ENCODE data around the gene PQBP1. TPM values are rescaled to one million over a fixed set of nuclear protein-coding genes. Genes with fewer than 3 reads are reported as not detected.

The PQBP1 gene
- total RNA-seq, 1 experiment from 2014 or later: 74.5 TPM

- Histone ChIP-seq H3K27ac (no peak overlapping the region), H3K4me3 (no peak overlapping the region), H3K4me1 (replicated peaks) (no peaks in the 10 kb centered on the region), H3K9me3 (replicated peaks) (no peaks in the 10 kb centered on the region), H3K36me3 (peaks cover 19% of the 10 kb centered on the region), H3K27me3 (replicated peaks) (no peaks in the 10 kb centered on the region)
- DNase-seq (ENCODE audit: low read depth in 1 of 2, low spot score in 2 of 2): no peak
Observed at GRCh38 chrX:48905090-48905790, 7.5 kb downstream of the PQBP1 start.

DNA sequence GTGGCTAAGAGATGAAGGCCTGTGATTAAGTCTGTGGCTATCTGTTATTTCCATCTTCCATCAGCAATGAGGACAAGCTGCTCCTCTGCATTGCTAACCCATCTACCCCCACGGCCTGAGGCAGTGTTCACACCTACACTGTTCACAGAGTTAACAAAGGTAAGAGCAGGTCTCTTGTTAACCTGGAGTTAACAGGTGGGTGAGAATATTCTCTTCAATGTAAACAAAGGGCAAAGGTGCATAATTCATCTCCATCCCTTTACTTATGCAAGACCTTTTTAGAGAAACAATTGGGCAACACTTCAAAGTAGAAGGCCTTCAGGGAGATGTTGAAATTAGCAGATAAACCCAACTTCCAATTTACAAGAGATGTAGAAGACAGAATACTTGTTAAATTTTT is 10.9 kb downstream of the PQBP1 start:
- DNase-seq (ENCODE audit: low read depth in 1 of 2, low spot score in 2 of 2): no peak
- Histone ChIP-seq H3K36me3 (no peaks in the 10 kb centered on the region), H3K27ac (no peak overlapping the region), H3K27me3 (replicated peaks) (no peaks in the 10 kb centered on the region), H3K4me3 (no peak overlapping the region), H3K4me1 (replicated peaks) (no peaks in the 10 kb centered on the region), H3K9me3 (replicated peaks) (no peaks in the 10 kb centered on the region)

DNA sequence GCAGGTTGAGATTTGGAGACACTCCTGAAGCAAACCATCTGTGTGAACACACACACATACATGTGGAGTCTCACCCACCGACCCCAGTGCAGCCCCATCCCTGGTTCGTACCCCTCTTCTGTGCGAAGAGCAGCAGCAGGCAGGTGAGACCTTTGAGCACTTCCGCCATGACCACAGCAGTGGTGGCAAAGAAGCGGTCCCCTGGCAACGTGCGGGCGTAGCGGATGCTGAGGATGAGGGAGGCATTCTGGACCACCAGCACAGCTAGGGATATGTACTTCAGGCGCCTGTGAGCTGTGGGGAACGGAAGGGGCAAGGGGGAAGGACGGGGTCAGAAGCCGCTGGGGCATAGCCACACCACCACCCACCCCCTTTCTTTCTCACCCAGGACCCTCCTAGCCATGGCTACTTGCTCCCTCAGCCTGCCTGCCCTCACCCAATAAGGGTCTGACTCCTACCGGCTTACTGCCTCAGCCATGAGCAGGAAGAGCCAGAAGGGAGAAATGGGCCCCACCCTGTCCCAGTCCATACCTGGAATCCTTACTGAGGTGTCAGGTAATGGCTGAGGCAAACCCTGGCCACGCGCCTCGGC is 12.1 kb downstream of the PQBP1 start:
- H3K4me3 ChIP-seq: no peak overlapping the region

GRCh38 chrX:48910926-48911411 is 13.2 kb downstream of the PQBP1 start:
- H3K9me3 ChIP-seq (replicated peaks): no peaks in the 10 kb centered on the region
- H3K36me3 ChIP-seq: no peaks in the 10 kb centered on the region
- peak overlapping the region; percentile 78 for H3K4me3 ChIP-seq
- no peaks in the 10 kb centered on the region for H3K27me3 ChIP-seq (replicated peaks)
- H3K4me1 ChIP-seq (replicated peaks): no peaks in the 10 kb centered on the region
- peak overlapping the region; percentile 81 for H3K27ac ChIP-seq
- no peak for DNase-seq (ENCODE audit: low read depth in 1 of 2, low spot score in 2 of 2)

More for the DNA sequence above, 12.1 kb downstream of the PQBP1 start:
- H3K27me3 ChIP-seq (replicated peaks): no peaks in the 10 kb centered on the region
- no peaks in the 10 kb centered on the region for H3K4me1 ChIP-seq (replicated peaks)
- no peaks in the 10 kb centered on the region for H3K36me3 ChIP-seq
- H3K9me3 ChIP-seq (replicated peaks): no peaks in the 10 kb centered on the region
- no peak for DNase-seq (ENCODE audit: low read depth in 1 of 2, low spot score in 2 of 2)
- no peak overlapping the region for H3K27ac ChIP-seq

DNA sequence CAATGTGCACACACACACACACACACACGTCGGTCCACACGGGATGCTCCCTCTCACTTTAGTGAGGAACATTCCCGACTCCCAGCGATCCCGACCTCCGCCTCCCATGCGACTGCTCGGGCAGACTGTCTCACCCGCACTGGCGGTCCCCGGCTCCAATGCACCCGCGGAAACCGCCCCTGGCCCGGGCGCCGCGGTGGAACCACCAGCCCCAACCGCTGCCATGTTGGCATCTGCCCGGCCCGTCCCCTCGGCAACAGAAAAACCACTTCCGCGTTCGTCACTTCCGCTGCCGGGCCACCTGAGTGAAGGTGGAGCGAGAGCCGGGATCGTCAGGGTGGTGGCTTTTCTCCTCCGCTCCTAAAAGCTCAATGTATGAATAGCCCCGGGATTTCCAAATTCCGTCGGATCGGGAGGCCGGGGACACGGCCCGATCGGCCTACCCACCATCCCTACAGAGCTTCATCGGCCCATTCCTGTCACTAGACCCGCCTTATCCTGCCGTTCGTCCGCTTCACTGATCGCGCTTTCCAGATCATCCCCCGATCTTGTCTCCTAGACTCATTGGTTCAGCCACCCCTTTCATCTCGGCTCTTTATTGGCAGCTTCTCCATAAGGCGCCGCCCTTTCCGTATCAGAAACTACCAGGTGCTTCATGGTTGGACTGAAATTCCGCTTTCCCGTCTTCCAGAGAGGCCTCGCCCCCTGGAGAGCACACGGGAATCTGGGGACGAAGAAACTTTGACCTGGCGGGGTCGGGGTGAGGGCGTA is 13.9 kb downstream of the PQBP1 start, which contains the start of gene SLC35A2:
SLC35A2 (minus strand) TSS at position 235 of the 771 bp plus-strand sequence; CDS start at position 225, 10 bp downstream.
- DNase-seq (ENCODE audit: low read depth in 1 of 2, low spot score in 2 of 2): peak; percentile 64 to 72

GRCh38 chrX:48913605-48914366 is 16.1 kb downstream of the PQBP1 start:
- H3K4me3 ChIP-seq: no peak overlapping the region

More for the DNA sequence above, 13.9 kb downstream of the PQBP1 start, which contains the start of gene SLC35A2:
- Histone ChIP-seq H3K9me3 (replicated peaks) (no peaks in the 10 kb centered on the region), H3K27me3 (replicated peaks) (no peaks in the 10 kb centered on the region), H3K4me1 (replicated peaks) (no peaks in the 10 kb centered on the region), H3K4me3 (peak within 1 kb of the TSS; percentile 78), H3K36me3 (no peaks in the 10 kb centered on the region), H3K27ac (peak within 1 kb of the TSS; percentile 81)

GRCh38 chrX:48914593-48915493 is 17.1 kb downstream of the PQBP1 start:
- H3K4me3 ChIP-seq: no peak overlapping the region
- no peaks in the 10 kb centered on the region for H3K9me3 ChIP-seq (replicated peaks)
- peaks cover 13% of the 10 kb centered on the region for H3K4me1 ChIP-seq (replicated peaks)
- no peaks in the 10 kb centered on the region for H3K36me3 ChIP-seq
- H3K27ac ChIP-seq: no peak overlapping the region
- no peak for DNase-seq (ENCODE audit: low read depth in 1 of 2, low spot score in 2 of 2)
- H3K27me3 ChIP-seq (replicated peaks): no peaks in the 10 kb centered on the region

More at GRCh38 chrX:48913605-48914366, 16.1 kb downstream of the PQBP1 start:
- Histone ChIP-seq H3K9me3 (replicated peaks) (no peaks in the 10 kb centered on the region), H3K36me3 (no peaks in the 10 kb centered on the region), H3K4me1 (replicated peaks) (peaks cover 7% of the 10 kb centered on the region), H3K27ac (no peak overlapping the region), H3K27me3 (replicated peaks) (no peaks in the 10 kb centered on the region)
- DNase-seq (ENCODE audit: low read depth in 1 of 2, low spot score in 2 of 2): no peak

DNA sequence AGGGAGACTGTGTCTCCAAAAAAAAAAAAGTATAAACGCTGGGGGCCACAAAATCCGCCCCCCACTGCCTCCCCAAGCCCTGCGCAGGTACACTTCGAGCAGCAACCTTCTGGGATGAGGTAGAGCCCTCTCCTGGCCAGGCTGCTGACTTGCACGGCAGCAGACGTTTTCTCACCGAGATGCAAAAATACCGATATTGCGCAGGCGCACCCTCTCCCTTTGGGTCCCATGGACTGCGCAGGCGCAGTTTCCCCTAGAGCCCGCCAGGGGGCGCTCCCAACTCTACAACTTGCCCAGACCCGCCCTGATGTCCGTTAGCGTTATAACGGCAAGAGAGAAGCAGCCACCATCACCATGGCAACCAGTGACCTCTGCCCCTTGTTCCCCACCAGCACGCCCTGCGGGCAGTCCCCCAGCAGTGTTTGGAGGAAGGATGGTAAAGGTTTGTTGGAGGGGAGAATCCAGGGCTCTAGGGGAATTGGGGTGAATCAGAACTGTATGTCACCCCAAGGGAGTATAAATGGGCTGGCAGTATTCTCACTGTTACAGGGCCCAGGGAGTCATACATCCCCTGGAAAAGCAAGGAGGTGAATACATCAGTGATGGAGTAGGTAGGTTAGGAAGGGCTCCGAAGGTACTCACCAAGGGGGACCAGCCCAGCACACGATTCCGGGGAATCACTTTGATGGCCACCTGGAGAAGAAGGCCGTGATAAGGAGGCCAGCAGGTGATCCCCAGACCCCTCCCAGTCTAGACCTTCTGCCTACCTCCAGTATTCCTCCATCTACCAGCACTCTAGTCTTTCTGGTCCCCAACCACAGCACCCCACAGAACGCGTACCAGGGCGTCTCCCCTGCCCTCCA is 19.6 kb downstream of the PQBP1 start:
- Histone ChIP-seq H3K36me3 (no peaks in the 10 kb centered on the region), H3K9me3 (replicated peaks) (no peaks in the 10 kb centered on the region), H3K4me3 (peak overlapping the region; percentile 59), H3K4me1 (replicated peaks) (peaks cover 14% of the 10 kb centered on the region), H3K27me3 (replicated peaks) (no peaks in the 10 kb centered on the region), H3K27ac (peak overlapping the region; percentile 55)
- DNase-seq (ENCODE audit: low read depth in 1 of 2, low spot score in 2 of 2): peak; percentile 85 to 91

GRCh38 chrX:48918301-48918642 is 20.5 kb downstream of the PQBP1 start:
- no peak for DNase-seq (ENCODE audit: low read depth in 1 of 2, low spot score in 2 of 2)
- Histone ChIP-seq H3K27me3 (replicated peaks) (no peaks in the 10 kb centered on the region), H3K9me3 (replicated peaks) (no peaks in the 10 kb centered on the region), H3K4me3 (peak overlapping the region; percentile 59), H3K27ac (0 out of 2 replicates have a peak overlapping the region, but pooled peaks have one; percentile 51), H3K36me3 (0 out of 2 replicates have a peak, but pooled peaks cover 2% of the 10 kb centered on the region), H3K4me1 (replicated peaks) (peaks cover 14% of the 10 kb centered on the region)

DNA sequence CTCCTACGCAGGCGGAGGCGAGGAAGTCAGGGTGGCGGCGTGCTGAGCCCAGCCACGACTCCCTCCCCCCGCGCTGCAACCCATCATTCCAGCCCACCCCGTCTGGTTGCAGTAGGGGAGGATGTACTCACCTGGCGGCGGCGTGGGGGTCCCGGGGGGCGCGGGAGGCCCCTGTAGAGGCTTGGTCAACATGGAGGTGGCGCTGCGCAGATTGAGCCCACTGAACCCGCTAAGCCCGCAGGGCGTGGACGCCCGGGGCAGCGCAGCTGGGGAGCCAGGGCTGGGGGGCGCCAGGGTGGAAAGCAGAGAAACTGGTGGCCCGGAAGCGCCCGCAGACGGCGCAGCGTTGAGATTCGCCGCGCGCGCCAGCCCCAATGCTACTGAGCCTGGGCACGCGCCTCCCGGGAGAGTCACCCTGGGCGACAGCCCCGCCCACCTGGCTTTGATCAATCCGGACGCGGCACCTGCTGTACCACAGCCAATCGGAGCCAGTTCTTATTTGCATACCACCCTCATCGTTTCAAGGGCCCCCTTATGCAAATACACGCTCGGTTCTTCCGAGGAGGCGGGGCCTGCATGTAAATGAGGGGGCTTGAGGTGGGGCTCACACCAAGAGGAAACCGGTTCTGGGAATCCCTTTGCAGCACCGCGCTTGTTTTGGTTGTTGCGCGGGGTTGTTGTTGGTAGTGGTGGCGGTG is 21.1 kb downstream of the PQBP1 start, which contains the start of gene PIM2:
PIM2 (minus strand) TSS at position 382 of the 698 bp plus-strand sequence; CDS start at position 192, 190 bp downstream.
- H3K27me3 ChIP-seq (replicated peaks): no peaks in the 10 kb centered on the region
- peak within 1 kb of the TSS; percentile 55 for H3K27ac ChIP-seq
- 0 out of 2 replicates have a peak, but pooled peaks cover 2% of the 10 kb centered on the region for H3K36me3 ChIP-seq
- H3K4me1 ChIP-seq (replicated peaks): peaks cover 14% of the 10 kb centered on the region
- H3K4me3 ChIP-seq: peak within 1 kb of the TSS; percentile 59
- DNase-seq (ENCODE audit: low read depth in 1 of 2, low spot score in 2 of 2): peak; percentile 75 to 89
- H3K9me3 ChIP-seq (replicated peaks): no peaks in the 10 kb centered on the region

- peak overlapping the region; percentile 59 for H3K4me3 ChIP-seq
- H3K27me3 ChIP-seq (replicated peaks): no peaks in the 10 kb centered on the region
- H3K27ac ChIP-seq: no peak overlapping the region
- H3K9me3 ChIP-seq (replicated peaks): no peaks in the 10 kb centered on the region
- H3K36me3 ChIP-seq: 0 out of 2 replicates have a peak, but pooled peaks cover 7% of the 10 kb centered on the region
- DNase-seq (ENCODE audit: low read depth in 1 of 2, low spot score in 2 of 2): no peak
- H3K4me1 ChIP-seq (replicated peaks): peaks cover 14% of the 10 kb centered on the region
Observed at GRCh38 chrX:48919360-48919841, 21.7 kb downstream of the PQBP1 start.

Measured in SJSA1 (cell line).